IMR-90 (cell line): ENCODE data around the gene LRRN2. TPM values are rescaled to one million over a fixed set of nuclear protein-coding genes. Genes with fewer than 3 reads are reported as not detected.

Experiments
- ATAC-seq: fragments of 200-7000 bp; cut with Tn5 transposase; 2 replicates; pipeline ENCODE4 v1.9.1; 2020; ENCODE audit warnings: low read depth, mild to moderate bottlenecking, moderate library complexity
- BruUV-seq: library from RNA; stranded (reverse); fragments of 400-500 nt; replicated peaks from 2 replicates; lab custom pipeline; 2021; lab: Mats Ljungman, UMichigan
- CTCF ChIA-PET: fragments of 300-600 bp; formaldehyde crosslinking; extraction: SDS; loops from one replicate; lab custom pipeline; 2021; ENCODE audit warnings: antibody characterized with exemption; lab: Yijun Ruan, JAX
- POLR2A ChIA-PET: fragments of 300-600 bp; sonication (Branson Sonifier 250); formaldehyde crosslinking; loops from one replicate; lab custom pipeline; 2022; ENCODE audit warnings: antibody characterized with exemption; ENCODE audit not compliant: unreplicated experiment; lab: Charles Lee
- DNase-seq: peaks from one replicate; pipeline ENCODE4 v3.0.0; 2013
- H2AFZ ChIP-seq: replicated peaks from 2 replicates; pipeline ENCODE3; 2013; ENCODE audit warnings: low read length, mild to moderate bottlenecking; ENCODE audit not compliant: poor library complexity
- H2AK5ac ChIP-seq: 2 replicates; pipeline ENCODE4 v1.6.1; 2013; ENCODE audit warnings: low read depth, low read length, inconsistent platforms
- H2AK9ac ChIP-seq: replicated peaks from 2 replicates; pipeline ENCODE3; 2013; ENCODE audit warnings: mild to moderate bottlenecking, low read depth, low read length, moderate library complexity; ENCODE audit not compliant: poor library complexity
- H2BK120ac ChIP-seq: 2 replicates; pipeline ENCODE4 v1.6.1; 2013; ENCODE audit warnings: low read depth, low read length, inconsistent platforms
- H2BK15ac ChIP-seq: 3 replicates; pipeline ENCODE4 v1.6.1; 2013; ENCODE audit warnings: low read depth, low read length, inconsistent platforms
- H2BK20ac ChIP-seq: 2 replicates; pipeline ENCODE4 v1.6.1; 2013; ENCODE audit warnings: low read depth, mild to moderate bottlenecking, inconsistent platforms, low read length, moderate library complexity
- H2BK5ac ChIP-seq: 2 replicates; pipeline ENCODE4 v1.6.1; 2013; ENCODE audit warnings: mild to moderate bottlenecking, low read depth, low read length, inconsistent platforms; ENCODE audit not compliant: poor library complexity, severe bottlenecking
- H3K14ac ChIP-seq: replicated peaks from 2 replicates; pipeline ENCODE4 v1.6.1; 2013; ENCODE audit warnings: low read depth, low read length, inconsistent platforms
- H3K18ac ChIP-seq: 2 replicates; pipeline ENCODE4 v1.6.1; 2013; ENCODE audit warnings: low read depth, low read length, control low read depth
- H3K23ac ChIP-seq: 2 replicates; pipeline ENCODE4 v1.6.1; 2013; ENCODE audit warnings: low read depth, low read length, inconsistent platforms
- H3K27ac ChIP-seq: 2 replicates; pipeline ENCODE4 v1.5.1; 2013; ENCODE audit warnings: mild to moderate bottlenecking, control low read depth, low read length; ENCODE audit not compliant: insufficient read depth
- H3K27me3 ChIP-seq: 2 replicates; pipeline ENCODE4 v1.6.1; 2013; ENCODE audit warnings: low read length; ENCODE audit not compliant: control insufficient read depth, insufficient read depth
- H3K36me3 ChIP-seq: 2 replicates; pipeline ENCODE4 v1.6.1; 2013; ENCODE audit warnings: low read length, mixed read lengths; ENCODE audit not compliant: control insufficient read depth, insufficient read depth
- H3K4ac ChIP-seq: 2 replicates; pipeline ENCODE4 v1.6.1; 2013; ENCODE audit warnings: low read depth, low read length, inconsistent platforms
- H3K4me1 ChIP-seq: 2 replicates; pipeline ENCODE4 v1.6.1; 2013; ENCODE audit warnings: low read length, mixed read lengths; ENCODE audit not compliant: control insufficient read depth, insufficient read depth
- H3K4me2 ChIP-seq: 2 replicates; pipeline ENCODE4 v1.6.1; 2013; ENCODE audit warnings: low read depth, mild to moderate bottlenecking, control low read depth, low read length, moderate library complexity
- H3K4me3 ChIP-seq: 2 replicates; pipeline ENCODE4 v1.5.1; 2013; ENCODE audit warnings: low read depth, mild to moderate bottlenecking, control low read depth, low read length, moderate library complexity; ENCODE audit not compliant: insufficient read depth
- H3K56ac ChIP-seq: 2 replicates; pipeline ENCODE4 v1.6.1; 2013; ENCODE audit warnings: low read length, inconsistent platforms; ENCODE audit not compliant: insufficient read depth; ENCODE audit errors: extremely low read depth
- H3K79me1 ChIP-seq, 2 experiments: 2 replicates each; pipeline ENCODE4 v1.6.1; 2013; ENCODE audit warnings: low read length in 2 of 2, inconsistent platforms in 1 of 2, low read depth in 1 of 2
- H3K9ac ChIP-seq: 2 replicates; pipeline ENCODE4 v1.6.1; 2013; ENCODE audit warnings: low read depth, low read length, control low read depth
- H3K9me1 ChIP-seq: 2 replicates; pipeline ENCODE4 v1.6.1; 2013; ENCODE audit warnings: low read length, inconsistent platforms; ENCODE audit not compliant: insufficient read depth
- H3K9me3 ChIP-seq: 2 replicates; pipeline ENCODE4 v1.6.1; 2013; ENCODE audit warnings: low read length; ENCODE audit not compliant: control insufficient read depth, insufficient read depth
- H4K20me1 ChIP-seq: 2 replicates; pipeline ENCODE4 v1.6.1; 2013; ENCODE audit warnings: low read length, inconsistent platforms; ENCODE audit not compliant: insufficient read depth
- H4K5ac ChIP-seq: 2 replicates; pipeline ENCODE4 v1.6.1; 2013; ENCODE audit warnings: mild to moderate bottlenecking, low read depth, low read length, control low read depth
- H4K8ac ChIP-seq, 2 experiments: 2 replicates each; pipeline ENCODE4 v1.6.1; 2013; ENCODE audit warnings: low read depth in 2 of 2, low read length in 2 of 2, control low read depth in 1 of 2, inconsistent platforms in 1 of 2
- H4K91ac ChIP-seq: 2 replicates; pipeline ENCODE4 v1.6.1; 2013; ENCODE audit warnings: low read depth, low read length, inconsistent platforms; ENCODE audit not compliant: insufficient read depth
- NFE2L2 ChIP-seq: fragments of 150-350 bp; IDR thresholded peaks from 2 replicates; pipeline ENCODE4 v1.6.1; 2016; ENCODE audit warnings: low read depth, mild to moderate bottlenecking, low read length
- POLR2A ChIP-seq: IDR thresholded peaks from 2 replicates; pipeline ENCODE4 v1.6.1; 2012; ENCODE audit warnings: mild to moderate bottlenecking, low read depth, low read length
- WGBS, 2 experiments: methylation state at CpG; one replicate each; pipeline versions ENCODE4 v1.1.5 to v1.1.7; 2013; ENCODE audit warnings: missing lambda C conversion rate in 2 of 2; ENCODE audit not compliant: insufficient read length in 1 of 2; ENCODE audit errors: extremely low coverage in 2 of 2; 5-methylcytosine and 5-hydroxymethylcytosine counted together
- dilution Hi-C: fragments of 300-500 bp; cut with HindIII; formaldehyde crosslinking; loops from one replicate; pipeline ENCODE4 v1.14.3; 2018; ENCODE audit warnings: low sequenced_read_pairs; ENCODE audit not compliant: unreplicated experiment
- in situ Hi-C: fragments of 300-500 bp; cut with MboI; formaldehyde crosslinking; loops from 3 replicates; pipeline ENCODE4 v1.14.3; 2019; ENCODE audit warnings: low sequenced_read_pairs, inconsistent platforms, mixed read lengths
- intact Hi-C: fragments of 100-400 bp; cut with micrococcal nuclease; formaldehyde crosslinking; loops from 2 replicates; pipeline ENCODE4 v1.10.0; 2022
- polyA plus RNA-seq, 3 experiments: library from polyadenylated mRNA; depleted of rRNA; stranded (reverse); fragments of >200 nt; gene quantifications; 2 replicates each; pipeline ENCODE4 v1.2.3, GENCODE V29; 2012; ENCODE audit warnings: low replicate concordance in 1 of 3
- total RNA-seq: library from RNA; depleted of rRNA; stranded (reverse); fragments of >200 nt; gene quantifications from 2 replicates; pipeline ENCODE4 v1.2.3, GENCODE V29; 2012

Gene LRRN2
- total and polyA plus RNA-seq, 2 of the 4 experiments (the other 2 are of a cell fraction) = not detected

DNA sequence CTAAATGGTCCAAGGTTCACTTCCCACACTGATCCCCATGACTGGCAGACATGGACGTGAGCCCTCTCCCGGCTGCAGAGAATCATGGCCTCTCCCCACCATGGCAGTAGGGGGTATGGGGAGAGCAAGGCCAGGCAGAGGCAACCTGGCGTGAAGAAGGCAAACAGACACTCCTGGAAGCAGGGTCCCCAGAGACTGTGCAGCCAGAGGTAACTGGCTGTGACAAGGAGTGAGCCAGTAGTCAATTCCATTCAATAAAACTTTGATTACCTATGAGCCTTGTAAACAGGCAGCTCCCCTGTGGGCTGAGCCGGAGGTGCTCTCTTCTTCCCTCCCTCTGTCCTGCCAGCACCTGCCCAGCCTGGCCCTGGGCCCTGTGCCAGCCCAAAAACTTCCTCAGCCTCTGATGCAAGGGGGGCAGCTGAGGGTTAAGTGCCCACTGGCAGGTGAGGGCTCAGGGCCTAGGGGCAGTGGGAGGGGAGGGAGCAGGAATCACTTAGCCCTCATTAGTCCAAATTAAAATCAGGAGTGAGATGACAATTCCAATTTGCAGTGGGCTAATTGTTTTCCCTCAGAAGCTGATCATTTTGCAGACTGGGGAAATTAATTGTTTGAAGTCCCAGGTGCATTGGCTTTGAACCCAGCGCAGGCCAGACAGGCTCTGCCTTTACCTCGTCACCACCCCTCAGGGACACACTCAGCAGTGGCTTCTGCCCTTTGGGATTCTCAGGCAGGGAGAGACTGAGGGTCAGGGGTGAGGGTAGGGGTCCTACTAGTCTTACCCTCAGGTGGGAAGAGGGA is 35.6 kb downstream of the LRRN2 start:
- Histone ChIP-seq H4K5ac (no peak overlapping the region), H3K4me1 (no peaks in the 10 kb centered on the region), H3K27me3 (peaks cover 32% of the 10 kb centered on the region), H3K14ac (no peak overlapping the region), H2BK20ac (no peak overlapping the region), H4K91ac (no peak overlapping the region), H2BK120ac (no peak overlapping the region), H3K27ac (no peak overlapping the region), H3K9me3 (no peaks in the 10 kb centered on the region), H2BK15ac (no peak overlapping the region), H2AK5ac (no peak overlapping the region), H3K9me1 (no peaks in the 10 kb centered on the region), H3K9ac (no peak overlapping the region), H3K36me3 (no peaks in the 10 kb centered on the region), H4K20me1 (no peaks in the 10 kb centered on the region), H3K18ac (no peak overlapping the region), H3K4me2 (no peak overlapping the region), H3K79me1 (no peaks in the 10 kb centered on the region), H4K8ac (no peak overlapping the region), H3K4me3 (no peak overlapping the region), H3K23ac (no peak overlapping the region), H3K56ac (no peak overlapping the region), H2BK5ac (no peak overlapping the region), H3K4ac (no peak overlapping the region), H2AFZ (no peak overlapping the region), H2AK9ac (no peak overlapping the region)
- intact Hi-C loops = no loop called here
- no TSS peak for BruUV-seq
- in situ Hi-C loops = no loop called here
- ChIA-PET POLR2A (no interaction called here), CTCF (no interaction called here)
- dilution Hi-C loops = no loop called here
- no CpG with 5 or more reads among the region's 6 CpGs for WGBS, 2 experiments
- DNase-seq = no peak
- TF ChIP-seq POLR2A (no peak), NFE2L2 (no peak)
- no peak for ATAC-seq
